ENCODE results near the gene ANXA8. TPM values are rescaled to one million over a fixed set of nuclear protein-coding genes. Genes with fewer than 3 reads are reported as not detected.
"Not testable (repeated sequence)": the region's sequence is repeated elsewhere in the genome, so short reads cannot be mapped to it uniquely, and the experiment has no call there.

The ANXA8 gene
- total and polyA plus RNA-seq, 2 experiments from 2014 or later: not detected

DNA sequence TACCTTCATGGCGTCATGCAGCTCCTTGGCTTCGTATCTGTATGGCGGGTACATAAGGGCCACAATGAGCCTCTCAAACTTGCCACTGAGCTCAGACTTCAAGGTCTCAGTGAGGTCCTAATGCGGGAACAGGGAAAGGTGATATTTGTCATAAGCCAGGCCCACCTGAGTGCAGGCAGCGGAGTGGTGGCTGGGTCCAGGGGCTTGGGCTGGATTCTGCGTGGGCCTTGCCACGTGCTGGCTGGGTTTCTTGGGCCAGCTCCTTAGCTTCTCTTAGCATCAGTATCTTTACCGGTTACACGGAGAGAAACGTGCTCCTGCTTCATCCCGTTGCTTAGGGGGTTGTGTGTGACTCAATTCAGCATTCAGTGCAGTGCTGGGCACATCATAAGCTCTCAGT, 6.8 kb downstream of the ANXA8 start:
- DNase-seq (ENCODE audit: low spot score); H4K20me1 ChIP-seq (replicated peaks; ENCODE audit: insufficient read depth); H3F3A ChIP-seq (replicated peaks; ENCODE audit: low read depth); H3K27ac Mint-ChIP-seq; H3K79me2 ChIP-seq (replicated peaks; ENCODE audit: insufficient read depth); H3K36me3 ChIP-seq (ENCODE audit: insufficient read depth); H3K4me3 Mint-ChIP-seq; H3K4me1 ChIP-seq (ENCODE audit: insufficient read depth); H3K9me2 ChIP-seq (ENCODE audit: insufficient read depth); H3K9me3 Mint-ChIP-seq; H2AFZ ChIP-seq; H3K27me3 Mint-ChIP-seq (ENCODE audit: insufficient read depth, low read depth, poor library complexity); H3K27ac ChIP-seq (ENCODE audit: low read depth); H3K4me1 Mint-ChIP-seq; H3K4me3 ChIP-seq; H3K36me3 Mint-ChIP-seq (ENCODE audit: low read depth); H3K27me3 ChIP-seq (ENCODE audit: insufficient read depth); ATAC-seq; H3K4me2 ChIP-seq: not testable (repeated sequence)

- not testable (repeated sequence) for H3K9me2 ChIP-seq (ENCODE audit: insufficient read depth); H3K27ac ChIP-seq (ENCODE audit: low read depth); H3K4me1 Mint-ChIP-seq; H3K9me3 Mint-ChIP-seq; H3K4me3 ChIP-seq; H3K36me3 Mint-ChIP-seq (ENCODE audit: low read depth); H3K36me3 ChIP-seq (ENCODE audit: insufficient read depth); H3K27me3 Mint-ChIP-seq (ENCODE audit: insufficient read depth, low read depth, poor library complexity); ATAC-seq; DNase-seq (ENCODE audit: low spot score); H3K79me2 ChIP-seq (replicated peaks; ENCODE audit: insufficient read depth); H3F3A ChIP-seq (replicated peaks; ENCODE audit: low read depth); H3K4me3 Mint-ChIP-seq; H3K27ac Mint-ChIP-seq; H3K4me1 ChIP-seq (ENCODE audit: insufficient read depth); H3K4me2 ChIP-seq; H4K20me1 ChIP-seq (replicated peaks; ENCODE audit: insufficient read depth); H3K27me3 ChIP-seq (ENCODE audit: insufficient read depth); H2AFZ ChIP-seq
These were observed 8.8 kb downstream of the ANXA8 start for GRCh38 chr10:47475101-47475500.

- H3K27me3 Mint-ChIP-seq (ENCODE audit: insufficient read depth, low read depth, poor library complexity); H3K4me3 Mint-ChIP-seq; H2AFZ ChIP-seq; H4K20me1 ChIP-seq (replicated peaks; ENCODE audit: insufficient read depth); H3K9me2 ChIP-seq (ENCODE audit: insufficient read depth); H3K4me1 Mint-ChIP-seq; H3K4me1 ChIP-seq (ENCODE audit: insufficient read depth); DNase-seq (ENCODE audit: low spot score); H3K27ac Mint-ChIP-seq; H3K27me3 ChIP-seq (ENCODE audit: insufficient read depth); H3K27ac ChIP-seq (ENCODE audit: low read depth); H3K4me3 ChIP-seq; H3K36me3 Mint-ChIP-seq (ENCODE audit: low read depth); H3F3A ChIP-seq (replicated peaks; ENCODE audit: low read depth); H3K79me2 ChIP-seq (replicated peaks; ENCODE audit: insufficient read depth); H3K36me3 ChIP-seq (ENCODE audit: insufficient read depth); H3K9me3 Mint-ChIP-seq; H3K4me2 ChIP-seq; ATAC-seq: not testable (repeated sequence)
These were observed 10.4 kb downstream of the ANXA8 start for GRCh38 chr10:47473516-47473915.

DNA sequence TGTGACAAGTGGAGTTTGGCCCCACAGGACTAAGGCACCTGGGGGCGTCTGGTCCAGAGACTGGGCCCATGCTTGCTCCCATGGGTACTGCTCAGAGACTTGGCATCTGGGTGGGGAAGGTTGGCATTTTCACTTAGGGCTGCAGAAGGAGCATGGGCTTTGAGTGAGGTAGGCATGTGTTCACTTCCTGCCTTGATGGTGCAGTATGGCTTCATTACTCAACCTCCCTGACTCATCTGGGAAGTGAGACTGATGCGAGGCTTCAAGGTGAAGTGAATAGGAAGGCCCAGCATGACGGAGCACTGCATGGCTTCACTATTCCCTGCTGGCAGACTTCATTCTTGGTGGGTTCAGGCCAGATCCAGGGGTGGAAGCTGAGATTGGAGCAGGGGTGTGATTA, 11.3 kb downstream of the ANXA8 start:
- H3K4me2 ChIP-seq; H3K27ac ChIP-seq (ENCODE audit: low read depth); H3K4me1 ChIP-seq (ENCODE audit: insufficient read depth); H3K27me3 Mint-ChIP-seq (ENCODE audit: insufficient read depth, low read depth, poor library complexity); DNase-seq (ENCODE audit: low spot score); H3F3A ChIP-seq (replicated peaks; ENCODE audit: low read depth); H3K36me3 Mint-ChIP-seq (ENCODE audit: low read depth); H2AFZ ChIP-seq; H3K9me2 ChIP-seq (ENCODE audit: insufficient read depth); H3K36me3 ChIP-seq (ENCODE audit: insufficient read depth); H3K4me3 Mint-ChIP-seq; H3K79me2 ChIP-seq (replicated peaks; ENCODE audit: insufficient read depth); H3K9me3 Mint-ChIP-seq; H3K27ac Mint-ChIP-seq; ATAC-seq; H3K27me3 ChIP-seq (ENCODE audit: insufficient read depth); H3K4me3 ChIP-seq; H4K20me1 ChIP-seq (replicated peaks; ENCODE audit: insufficient read depth); H3K4me1 Mint-ChIP-seq: not testable (repeated sequence)

GRCh38 chr10:47472072-47472471, 11.8 kb downstream of the ANXA8 start:
- not testable (repeated sequence) for DNase-seq (ENCODE audit: low spot score); H3K4me2 ChIP-seq; H3K9me2 ChIP-seq (ENCODE audit: insufficient read depth); H3K4me1 ChIP-seq (ENCODE audit: insufficient read depth); H3K4me3 ChIP-seq; ATAC-seq; H3K9me3 Mint-ChIP-seq; H3K4me3 Mint-ChIP-seq; H3F3A ChIP-seq (replicated peaks; ENCODE audit: low read depth); H3K27me3 ChIP-seq (ENCODE audit: insufficient read depth); H3K27ac Mint-ChIP-seq; H3K27ac ChIP-seq (ENCODE audit: low read depth); H3K4me1 Mint-ChIP-seq; H2AFZ ChIP-seq; H4K20me1 ChIP-seq (replicated peaks; ENCODE audit: insufficient read depth); H3K79me2 ChIP-seq (replicated peaks; ENCODE audit: insufficient read depth); H3K36me3 ChIP-seq (ENCODE audit: insufficient read depth); H3K36me3 Mint-ChIP-seq (ENCODE audit: low read depth); H3K27me3 Mint-ChIP-seq (ENCODE audit: insufficient read depth, low read depth, poor library complexity)

GRCh38 chr10:47468731-47469528, 15.0 kb downstream of the ANXA8 start:
- not testable (repeated sequence) for H3K27me3 ChIP-seq (ENCODE audit: insufficient read depth); ATAC-seq; H3K36me3 ChIP-seq (ENCODE audit: insufficient read depth); H3K4me2 ChIP-seq; H3K4me3 ChIP-seq; H3K27me3 Mint-ChIP-seq (ENCODE audit: insufficient read depth, low read depth, poor library complexity); DNase-seq (ENCODE audit: low spot score); H3K4me3 Mint-ChIP-seq; H3F3A ChIP-seq (replicated peaks; ENCODE audit: low read depth); H3K9me2 ChIP-seq (ENCODE audit: insufficient read depth); H3K27ac Mint-ChIP-seq; H2AFZ ChIP-seq; H3K79me2 ChIP-seq (replicated peaks; ENCODE audit: insufficient read depth); H3K27ac ChIP-seq (ENCODE audit: low read depth); H3K4me1 ChIP-seq (ENCODE audit: insufficient read depth); H3K9me3 Mint-ChIP-seq; H3K36me3 Mint-ChIP-seq (ENCODE audit: low read depth); H4K20me1 ChIP-seq (replicated peaks; ENCODE audit: insufficient read depth); H3K4me1 Mint-ChIP-seq

DNA sequence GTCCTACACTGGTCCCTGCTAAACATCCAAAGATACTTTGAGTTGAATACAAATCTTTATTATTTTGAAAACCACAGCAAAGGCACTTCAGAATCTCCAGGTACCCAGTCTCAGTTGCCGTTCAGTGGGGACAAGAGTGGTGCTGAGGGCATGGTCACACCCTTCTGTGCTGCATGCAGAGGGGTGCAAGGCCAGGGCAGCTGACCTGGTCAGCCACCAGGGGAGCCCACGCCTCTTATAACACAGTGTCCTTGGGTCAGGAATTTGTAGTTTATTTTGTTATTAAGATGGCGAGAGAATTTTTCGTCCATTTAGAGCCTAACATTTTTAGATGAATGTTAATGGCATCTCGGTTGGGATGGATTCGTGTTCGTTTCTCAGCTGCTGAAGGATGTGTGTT, 16.0 kb downstream of the ANXA8 start:
- H3K36me3 ChIP-seq (ENCODE audit: insufficient read depth); H3K4me3 Mint-ChIP-seq; H3K4me1 ChIP-seq (ENCODE audit: insufficient read depth): not testable (repeated sequence)

More for the DNA sequence above, 16.0 kb downstream of the ANXA8 start:
- not testable (repeated sequence) for H3K9me3 Mint-ChIP-seq; H3K79me2 ChIP-seq (replicated peaks; ENCODE audit: insufficient read depth); H3K4me3 ChIP-seq; H4K20me1 ChIP-seq (replicated peaks; ENCODE audit: insufficient read depth); H3K4me2 ChIP-seq; H2AFZ ChIP-seq; H3K36me3 Mint-ChIP-seq (ENCODE audit: low read depth); DNase-seq (ENCODE audit: low spot score); H3K27ac Mint-ChIP-seq; H3K9me2 ChIP-seq (ENCODE audit: insufficient read depth); H3K27me3 ChIP-seq (ENCODE audit: insufficient read depth); H3K27me3 Mint-ChIP-seq (ENCODE audit: insufficient read depth, low read depth, poor library complexity); H3K27ac ChIP-seq (ENCODE audit: low read depth); H3F3A ChIP-seq (replicated peaks; ENCODE audit: low read depth); H3K4me1 Mint-ChIP-seq
- ATAC-seq: peak; percentile 26; the same call in 2 of the 3 replicates
